ENCODE results near the gene TCOF1.

DNA sequence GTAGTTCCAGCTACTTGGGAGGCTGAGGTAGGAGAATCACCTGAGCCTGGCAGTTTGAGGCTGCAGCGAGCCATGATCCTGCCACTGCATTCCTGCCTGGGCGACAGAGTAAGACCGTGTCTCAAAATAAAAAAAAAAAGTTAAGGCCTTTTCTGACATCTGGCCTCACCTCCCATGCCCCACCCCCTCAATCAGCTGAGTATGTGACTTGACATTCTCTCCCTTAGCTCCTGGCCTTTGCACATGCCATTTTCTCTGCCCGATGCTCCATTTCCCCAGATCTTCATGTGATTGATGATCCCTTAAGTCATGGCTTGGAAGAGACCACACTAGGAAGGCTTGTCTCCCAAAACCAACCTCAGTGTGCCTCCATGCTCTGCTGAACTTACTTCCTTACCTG lies 17.7 kb upstream of the TCOF1 start:
- TF ChIP-seq CTCF (conservative IDR thresholded peaks at IDR 0.05) = no peak
- TF ChIP-seq ZFX (IDR thresholded peaks at IDR 0.05) = no peak

Measured in C4-2B (cell line).